Measurements from ENCODE around the gene HECW1.

GRCh38 chr7:43379210-43379609 lies 266.8 kb downstream of the HECW1 start:
- TF ChIP-seq CTCF (conservative IDR thresholded peaks at IDR 0.05) (no peak), EZH2 (IDR thresholded peaks at IDR 0.05; ENCODE audit: low read depth) (no peak)

Data from PC-9 (cell line).